Astrocyte (in vitro differentiated cells and primary cell): ENCODE measurements around the gene PLPP2. TPM values are rescaled to one million over a fixed set of nuclear protein-coding genes. Genes with fewer than 3 reads are reported as not detected.

Experiments
- DNase-seq: peaks from one replicate; pipeline ENCODE4 v3.0.0-alpha.2; 2010; ENCODE audit warnings: low read depth
- FAIRE-seq: peaks from 2 replicates; lab custom pipeline; 2011; peaks lifted over from hg19 to GRCh38; lab: Jason Lieb, UNC
- H2AFZ ChIP-seq: 2 replicates; pipeline ENCODE4 v1.6.0; 2012; ENCODE audit warnings: low read depth, low read length, inconsistent platforms
- H3K27ac ChIP-seq: 2 replicates; pipeline ENCODE4 v1.5.1; 2011; ENCODE audit warnings: low read depth, low read length, inconsistent platforms
- H3K27me3 ChIP-seq: 2 replicates; pipeline ENCODE4 v1.6.0; 2011; ENCODE audit warnings: low read length, inconsistent platforms; ENCODE audit not compliant: insufficient read depth
- H3K36me3 ChIP-seq: 2 replicates; pipeline ENCODE4 v1.5.1; 2011; ENCODE audit warnings: low read length, inconsistent platforms; ENCODE audit not compliant: insufficient read depth
- H3K4me1 ChIP-seq: 2 replicates; pipeline ENCODE4 v1.5.1; 2011; ENCODE audit warnings: low read length, inconsistent platforms; ENCODE audit not compliant: insufficient read depth
- H3K4me2 ChIP-seq: 2 replicates; pipeline ENCODE4 v1.6.0; 2012; ENCODE audit warnings: low read length, inconsistent platforms
- H3K4me3 ChIP-seq: 2 replicates; pipeline ENCODE4 v1.5.1; 2011; ENCODE audit warnings: low read depth, mild to moderate bottlenecking, low read length, inconsistent platforms; ENCODE audit not compliant: insufficient read depth
- H3K79me2 ChIP-seq: 2 replicates; pipeline ENCODE4 v1.6.0; 2012; ENCODE audit warnings: mild to moderate bottlenecking, low read length, inconsistent platforms; ENCODE audit not compliant: insufficient read depth
- H3K9ac ChIP-seq: 2 replicates; pipeline ENCODE4 v1.6.0; 2012; ENCODE audit warnings: mild to moderate bottlenecking, low read length, inconsistent platforms
- H3K9me3 ChIP-seq: 2 replicates; pipeline ENCODE4 v1.5.1; 2012; ENCODE audit warnings: low read depth, mild to moderate bottlenecking, low read length, inconsistent platforms; ENCODE audit not compliant: insufficient read depth
- H4K20me1 ChIP-seq: 2 replicates; pipeline ENCODE4 v1.6.0; 2012; ENCODE audit warnings: low read length, inconsistent platforms; ENCODE audit not compliant: insufficient read depth
- H3K27ac Mint-ChIP-seq: one replicate; pipeline ENCODE4 v1.8.0; 2021; ENCODE audit warnings: mild to moderate bottlenecking, mixed read lengths; ENCODE audit not compliant: unreplicated experiment
- H3K27me3 Mint-ChIP-seq: one replicate; pipeline ENCODE4 v1.8.0; 2021; ENCODE audit warnings: low read depth, mixed read lengths; ENCODE audit not compliant: unreplicated experiment
- H3K36me3 Mint-ChIP-seq: one replicate; pipeline ENCODE4 v1.8.0; 2021; ENCODE audit warnings: low read depth, mixed read lengths; ENCODE audit not compliant: unreplicated experiment
- H3K4me1 Mint-ChIP-seq: one replicate; pipeline ENCODE4 v1.8.0; 2021; ENCODE audit warnings: low read depth, mixed read lengths; ENCODE audit not compliant: unreplicated experiment
- H3K4me3 Mint-ChIP-seq: one replicate; pipeline ENCODE4 v1.8.0; 2021; ENCODE audit warnings: mild to moderate bottlenecking, moderate library complexity, mixed read lengths; ENCODE audit not compliant: unreplicated experiment
- H3K9me3 Mint-ChIP-seq: one replicate; pipeline ENCODE4 v1.8.0; 2021; ENCODE audit warnings: mild to moderate bottlenecking, mixed read lengths; ENCODE audit not compliant: unreplicated experiment
- EZH2 ChIP-seq: IDR thresholded peaks from 2 replicates; pipeline ENCODE4 v1.6.1; 2012; ENCODE audit warnings: mild to moderate bottlenecking, low read length, inconsistent platforms; ENCODE audit not compliant: insufficient read depth
- total RNA-seq: library from RNA; stranded (reverse); gene quantifications from 2 replicates; pipeline ENCODE4 v1.2.1, GENCODE V29; 2021
- TF ChIP-seq, protein P1 (sequence below): IDR thresholded peaks from 2 replicates; pipeline ENCODE4 v1.5.1; 2011; ENCODE audit warnings: low read depth, mild to moderate bottlenecking, inconsistent platforms, low read length, moderate library complexity; ENCODE audit not compliant: insufficient read depth

The PLPP2 gene
- total RNA-seq, 1 donor from 2014 or later, result 3.7 TPM

DNA sequence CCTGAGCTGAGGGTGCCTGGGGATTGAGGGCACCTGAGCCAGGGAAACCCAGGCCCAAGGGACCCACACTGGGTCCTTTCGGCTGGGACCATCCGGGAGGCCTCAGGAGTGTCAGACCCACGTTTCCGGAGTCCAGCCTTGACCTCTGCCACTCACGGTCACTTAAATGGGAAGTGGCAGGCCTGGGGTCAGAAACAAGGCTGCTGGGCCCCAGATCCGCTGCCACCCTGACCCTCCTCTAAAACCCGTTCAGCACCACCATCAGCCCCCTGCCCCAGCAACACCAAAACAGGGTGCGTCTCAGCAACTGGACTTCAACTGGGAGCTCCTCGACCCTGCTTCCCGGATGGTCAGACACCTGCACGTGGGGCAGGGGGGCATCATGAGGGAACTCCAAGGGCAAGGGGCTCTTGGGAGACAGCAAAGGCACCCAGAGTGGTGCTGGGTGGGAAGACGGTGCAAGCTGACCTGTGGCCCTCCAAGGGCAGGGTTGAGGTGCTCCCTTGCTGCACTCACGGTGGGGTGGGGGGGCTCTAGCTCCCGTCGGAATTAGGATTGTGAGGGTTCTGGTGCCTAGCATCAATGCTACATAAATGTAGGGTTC lies 1.2 kb upstream of the PLPP2 start:
- Mint-ChIP-seq H3K27me3 (peaks cover 6% of the 10 kb centered on the region), H3K4me3 (no peak overlapping the region), H3K36me3 (peaks cover 4% of the 10 kb centered on the region), H3K9me3 (no peaks in the 10 kb centered on the region), H3K27ac (no peak overlapping the region), H3K4me1 (peaks cover 10% of the 10 kb centered on the region)
- H3K9ac ChIP-seq, result no peak overlapping the region
- FAIRE-seq, result no peak
- no peaks in the 10 kb centered on the region for H3K36me3 ChIP-seq
- no peak overlapping the region for H3K4me3 ChIP-seq
- peaks cover 16% of the 10 kb centered on the region for H3K4me1 ChIP-seq
- DNase-seq, result no peak
- H3K27me3 ChIP-seq, result peaks cover 21% of the 10 kb centered on the region
- H3K4me2 ChIP-seq, result no peak overlapping the region
- peaks cover 32% of the 10 kb centered on the region for H4K20me1 ChIP-seq
- TF ChIP-seq, protein P1, sequence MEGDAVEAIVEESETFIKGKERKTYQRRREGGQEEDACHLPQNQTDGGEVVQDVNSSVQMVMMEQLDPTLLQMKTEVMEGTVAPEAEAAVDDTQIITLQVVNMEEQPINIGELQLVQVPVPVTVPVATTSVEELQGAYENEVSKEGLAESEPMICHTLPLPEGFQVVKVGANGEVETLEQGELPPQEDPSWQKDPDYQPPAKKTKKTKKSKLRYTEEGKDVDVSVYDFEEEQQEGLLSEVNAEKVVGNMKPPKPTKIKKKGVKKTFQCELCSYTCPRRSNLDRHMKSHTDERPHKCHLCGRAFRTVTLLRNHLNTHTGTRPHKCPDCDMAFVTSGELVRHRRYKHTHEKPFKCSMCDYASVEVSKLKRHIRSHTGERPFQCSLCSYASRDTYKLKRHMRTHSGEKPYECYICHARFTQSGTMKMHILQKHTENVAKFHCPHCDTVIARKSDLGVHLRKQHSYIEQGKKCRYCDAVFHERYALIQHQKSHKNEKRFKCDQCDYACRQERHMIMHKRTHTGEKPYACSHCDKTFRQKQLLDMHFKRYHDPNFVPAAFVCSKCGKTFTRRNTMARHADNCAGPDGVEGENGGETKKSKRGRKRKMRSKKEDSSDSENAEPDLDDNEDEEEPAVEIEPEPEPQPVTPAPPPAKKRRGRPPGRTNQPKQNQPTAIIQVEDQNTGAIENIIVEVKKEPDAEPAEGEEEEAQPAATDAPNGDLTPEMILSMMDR, result no peak
- H3K27ac ChIP-seq, result no peak overlapping the region
- H3K79me2 ChIP-seq, result no peaks in the 10 kb centered on the region
- no peaks in the 10 kb centered on the region for H3K9me3 ChIP-seq
- no peak overlapping the region for H2AFZ ChIP-seq

DNA sequence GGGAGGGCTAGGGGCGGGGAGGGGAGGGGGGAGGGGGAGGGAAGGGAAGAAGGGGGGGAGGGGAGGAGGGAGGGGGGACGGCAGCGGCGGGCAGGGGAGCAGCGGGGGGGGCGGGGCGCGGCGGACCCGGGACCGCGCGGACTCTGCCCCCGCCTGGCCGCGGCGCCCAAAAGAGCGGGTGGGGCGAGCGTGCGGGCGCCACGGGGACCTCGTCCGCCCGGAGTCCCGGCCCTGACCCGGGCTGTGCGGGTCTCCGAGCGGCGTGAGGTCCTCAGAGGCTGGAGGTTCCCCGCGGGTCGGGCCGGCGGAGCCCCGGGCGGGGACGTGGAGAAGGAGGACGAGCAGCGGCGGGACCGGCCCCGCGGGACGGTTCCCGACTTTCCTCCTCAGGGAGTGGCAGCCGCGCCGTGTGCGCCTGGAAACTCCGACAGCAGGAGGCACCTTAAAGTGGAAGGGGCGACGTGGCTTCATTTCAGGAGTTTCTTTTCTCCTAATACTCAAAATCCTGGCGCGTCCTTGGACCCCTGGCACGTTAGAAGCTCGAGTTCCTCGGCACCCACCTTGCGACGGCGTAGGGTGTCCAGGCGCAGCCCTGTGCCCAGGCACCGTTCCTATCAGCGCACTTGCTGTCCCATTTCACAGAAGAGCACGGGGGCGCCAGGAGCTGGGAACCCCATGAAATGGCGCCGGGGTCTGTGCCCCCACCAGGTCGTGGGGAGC lies 518 bp upstream of the PLPP2 start:
- TF ChIP-seq, protein P1, result no peak
- no peaks in the 10 kb centered on the region for H3K36me3 ChIP-seq
- Mint-ChIP-seq H3K27me3 (peaks cover 6% of the 10 kb centered on the region), H3K27ac (no peak overlapping the region), H3K9me3 (no peaks in the 10 kb centered on the region), H3K4me1 (peaks cover 10% of the 10 kb centered on the region), H3K36me3 (peaks cover 4% of the 10 kb centered on the region), H3K4me3 (no peak overlapping the region)
- no peaks in the 10 kb centered on the region for H3K79me2 ChIP-seq
- peaks cover 32% of the 10 kb centered on the region for H4K20me1 ChIP-seq
- peaks cover 16% of the 10 kb centered on the region for H3K4me1 ChIP-seq
- H3K4me3 ChIP-seq, result no peak overlapping the region
- H3K4me2 ChIP-seq, result no peak overlapping the region
- no peak overlapping the region for H3K9ac ChIP-seq
- H3K27ac ChIP-seq, result no peak overlapping the region
- DNase-seq, result no peak
- H2AFZ ChIP-seq, result no peak overlapping the region
- H3K9me3 ChIP-seq, result no peaks in the 10 kb centered on the region
- H3K27me3 ChIP-seq, result peaks cover 21% of the 10 kb centered on the region
- no peak for FAIRE-seq

DNA sequence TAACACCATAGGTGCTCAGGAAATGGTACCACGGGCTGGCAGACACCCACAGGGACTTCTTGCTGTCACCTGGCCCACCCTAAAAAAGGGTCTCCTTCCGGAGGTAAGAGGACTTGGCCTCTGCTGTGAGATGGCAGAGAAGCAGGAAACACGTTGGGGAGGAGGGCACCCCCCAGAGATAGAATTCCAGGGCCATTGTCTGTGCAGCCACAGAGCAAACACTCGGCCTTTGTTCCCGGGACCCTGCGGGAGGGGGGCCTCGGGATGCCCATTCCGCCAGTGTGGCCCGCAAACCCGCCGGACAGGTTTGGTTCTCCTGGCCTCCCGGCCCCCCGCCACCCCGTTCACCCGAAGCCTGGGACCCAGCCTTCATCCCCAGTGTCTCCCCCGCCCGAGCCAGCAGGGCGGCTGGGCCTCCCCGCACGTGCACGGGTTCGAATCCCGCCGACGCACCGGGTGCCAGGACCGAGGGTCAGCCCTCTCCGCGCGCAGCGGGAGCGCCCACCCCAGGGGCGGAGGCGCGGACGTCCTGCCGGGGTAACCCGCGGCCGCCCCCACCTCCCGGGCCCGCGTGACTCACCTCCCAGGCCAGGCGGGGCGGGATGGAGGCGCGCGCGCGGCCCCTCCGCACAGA lies 714 bp downstream of the PLPP2 start:
- H3K27me3 ChIP-seq, result peaks cover 21% of the 10 kb centered on the region
- H3K79me2 ChIP-seq, result no peaks in the 10 kb centered on the region
- H3K4me2 ChIP-seq, result peak overlapping the region; percentile 81
- H3K27ac Mint-ChIP-seq, result peak overlapping the region; percentile 62
- peak overlapping the region; percentile 83 for H2AFZ ChIP-seq
- H3K9me3 ChIP-seq, result no peaks in the 10 kb centered on the region
- TF ChIP-seq EZH2, result peak; percentile 75
- TF ChIP-seq, protein P1, result no peak
- no peaks in the 10 kb centered on the region for H3K36me3 ChIP-seq
- H3K9me3 Mint-ChIP-seq, result no peaks in the 10 kb centered on the region
- H3K4me1 Mint-ChIP-seq, result peaks cover 2% of the 10 kb centered on the region
- H4K20me1 ChIP-seq, result peaks cover 25% of the 10 kb centered on the region
- DNase-seq (no peak), FAIRE-seq (no peak)
- H3K9ac ChIP-seq, result peak overlapping the region; percentile 52
- peaks cover 6% of the 10 kb centered on the region for H3K27me3 Mint-ChIP-seq
- H3K27ac ChIP-seq, result no peak overlapping the region
- H3K4me3 Mint-ChIP-seq, result peak overlapping the region; percentile 60
- H3K36me3 Mint-ChIP-seq, result peaks cover 4% of the 10 kb centered on the region
- H3K4me3 ChIP-seq, result peak overlapping the region; percentile 48
- H3K4me1 ChIP-seq, result peaks cover 16% of the 10 kb centered on the region
